Stomach smooth muscle (tissue), 2 donors: ENCODE data around the gene PRLHR.
"Not testable (repeated sequence)": the region's sequence is repeated elsewhere in the genome, so short reads cannot be mapped to it uniquely, and the experiment has no call there.

Experiments used
- H3K27ac ChIP-seq: one replicate; pipeline ENCODE4 v1.7.0; 2013; ENCODE audit warnings: mild to moderate bottlenecking, low read length, inconsistent platforms
- H3K27me3 ChIP-seq, 2 donors: one replicate each; pipeline ENCODE4 v1.7.0; 2013; ENCODE audit warnings: low read length in 2 of 2; ENCODE audit not compliant: insufficient read depth in 2 of 2, control insufficient read depth in 1 of 2
- H3K36me3 ChIP-seq, 2 donors: one replicate each; pipeline ENCODE4 v1.7.0; 2013; ENCODE audit warnings: low read length in 2 of 2; ENCODE audit not compliant: control insufficient read depth in 2 of 2, insufficient read depth in 2 of 2
- H3K4me1 ChIP-seq: one replicate; pipeline ENCODE4 v1.7.0; 2013; ENCODE audit warnings: low read length; ENCODE audit not compliant: control insufficient read depth, insufficient read depth
- H3K4me3 ChIP-seq, 2 donors: one replicate each; pipeline ENCODE4 v1.7.0; 2013; ENCODE audit warnings: low read length in 2 of 2
- H3K9ac ChIP-seq, 2 donors: one replicate each; pipeline ENCODE4 v1.7.0; 2013; ENCODE audit warnings: low read length in 2 of 2, mild to moderate bottlenecking in 1 of 2
- H3K9me3 ChIP-seq, 2 donors: one replicate each; pipeline ENCODE4 v1.7.0; 2013; ENCODE audit warnings: low read length in 2 of 2; ENCODE audit not compliant: control insufficient read depth in 2 of 2
- donor health status: healthy.
- donor health status: Pancreatic carcinoma.

The PRLHR gene

DNA sequence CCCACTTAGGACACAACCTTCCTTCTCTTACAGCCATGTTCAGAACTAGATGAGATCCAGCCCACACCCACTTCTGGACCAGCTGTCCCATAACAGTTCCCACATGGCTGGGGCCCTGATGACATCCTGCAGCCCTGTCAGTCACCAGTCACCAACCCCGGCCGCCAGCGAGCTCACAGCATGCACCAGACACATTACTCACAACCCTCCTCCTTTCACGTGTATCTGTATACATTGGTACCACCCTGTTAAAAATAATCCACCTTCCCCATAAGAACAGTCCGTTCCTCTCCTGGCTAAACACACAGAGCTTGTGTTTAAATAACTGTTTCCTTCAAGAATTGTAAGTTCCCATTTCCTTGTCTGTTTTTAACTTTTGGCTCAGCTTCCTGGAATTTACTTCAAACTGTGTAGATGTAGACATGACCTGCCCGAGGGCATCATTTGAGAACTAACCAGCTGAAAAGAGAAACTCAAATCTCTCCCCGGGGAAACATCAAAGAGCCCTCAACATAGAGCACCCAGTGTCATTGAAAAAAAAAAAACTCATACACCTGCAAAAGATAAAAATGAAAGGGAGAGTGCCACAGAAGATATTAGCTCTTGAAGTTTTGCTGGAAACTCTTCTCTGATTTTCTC is 26.0 kb upstream of the PRLHR start:
- H3K9me3 ChIP-seq, result no peaks in the 10 kb centered on the region
- H3K36me3 ChIP-seq, result no peaks in the 10 kb centered on the region
- H3K4me3 ChIP-seq, result no peak overlapping the region
- H3K27me3 ChIP-seq, result no peaks in the 10 kb centered on the region
- H3K27ac ChIP-seq, result no peak overlapping the region
- no peaks in the 10 kb centered on the region for H3K4me1 ChIP-seq
- H3K9ac ChIP-seq, result no peak overlapping the region

GRCh38 chr10:118613863-118614262 is 18.4 kb upstream of the PRLHR start:
- not testable (repeated sequence) for H3K9ac ChIP-seq, H3K36me3 ChIP-seq, H3K9me3 ChIP-seq, H3K27me3 ChIP-seq, H3K4me3 ChIP-seq, H3K27ac ChIP-seq, H3K4me1 ChIP-seq

DNA sequence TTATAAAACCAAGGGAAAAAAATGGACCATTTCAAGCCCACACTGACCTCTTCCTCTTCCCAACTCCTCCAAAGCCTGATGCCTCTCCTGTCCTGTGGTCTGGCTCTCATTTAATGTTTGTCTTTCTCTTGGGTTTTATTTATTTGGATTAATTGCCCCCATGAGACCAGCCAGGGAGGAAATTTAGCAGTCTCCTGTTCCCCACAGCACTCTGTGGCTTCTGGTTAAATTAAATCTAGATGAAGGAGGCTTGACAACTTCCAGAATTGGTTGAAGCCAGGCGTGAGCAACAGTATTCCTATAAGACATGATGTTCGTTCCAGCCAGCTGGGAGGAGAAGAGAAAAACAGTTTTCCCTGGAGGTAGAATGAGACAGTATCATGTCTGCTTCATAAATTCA is 15.1 kb upstream of the PRLHR start:
- no peak overlapping the region for H3K4me3 ChIP-seq
- peaks cover 4% of the 10 kb centered on the region for H3K4me1 ChIP-seq
- no peaks in the 10 kb centered on the region for H3K27me3 ChIP-seq
- H3K36me3 ChIP-seq, result no peaks in the 10 kb centered on the region
- H3K9me3 ChIP-seq, result peaks cover 0 to 7% of the 10 kb centered on the region in 2 donors
- no peak overlapping the region for H3K9ac ChIP-seq
- no peak overlapping the region for H3K27ac ChIP-seq

DNA sequence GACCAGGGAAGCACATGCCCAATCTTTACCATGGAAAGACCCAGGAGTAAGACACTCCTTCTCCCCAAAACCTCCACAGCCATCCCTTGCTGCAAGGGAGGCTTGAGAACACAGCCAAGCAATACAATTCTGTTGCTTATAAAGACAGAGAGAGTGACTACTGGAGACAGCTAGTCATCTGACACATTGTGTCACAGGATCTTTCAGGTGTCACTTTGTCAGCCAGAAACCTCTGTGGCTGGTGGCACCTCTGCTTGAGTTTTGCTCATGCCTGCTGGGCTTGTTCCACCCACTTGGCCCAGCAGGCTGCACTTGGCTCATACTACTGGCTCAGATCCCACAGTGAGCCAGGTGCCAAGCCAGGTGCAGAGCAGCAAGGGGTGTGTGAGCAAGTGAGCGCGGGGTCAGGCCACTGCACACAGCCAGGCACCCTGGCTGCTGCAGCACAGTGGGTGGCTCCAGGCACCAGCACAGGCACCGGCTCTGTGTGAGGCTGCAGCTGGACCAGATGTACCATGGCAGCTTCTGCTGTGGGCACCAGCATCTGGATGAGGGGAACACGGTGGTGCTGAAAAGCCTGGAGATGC is 12.4 kb upstream of the PRLHR start:
- no peak overlapping the region for H3K4me3 ChIP-seq
- H3K9ac ChIP-seq, result no peak overlapping the region
- H3K36me3 ChIP-seq, result no peaks in the 10 kb centered on the region
- no peaks in the 10 kb centered on the region for H3K27me3 ChIP-seq
- H3K27ac ChIP-seq, result no peak overlapping the region
- H3K9me3 ChIP-seq, result peaks cover 0 to 7% of the 10 kb centered on the region in 2 donors
- peaks cover 4% of the 10 kb centered on the region for H3K4me1 ChIP-seq

GRCh38 chr10:118605694-118606093 is 10.2 kb upstream of the PRLHR start:
- Histone ChIP-seq H3K36me3 (no peaks in the 10 kb centered on the region), H3K4me1 (no peaks in the 10 kb centered on the region), H3K9me3 (peaks cover 0 to 7% of the 10 kb centered on the region in 2 donors), H3K9ac (no peak overlapping the region), H3K27ac (no peak overlapping the region), H3K4me3 (no peak overlapping the region), H3K27me3 (no peaks in the 10 kb centered on the region)

DNA sequence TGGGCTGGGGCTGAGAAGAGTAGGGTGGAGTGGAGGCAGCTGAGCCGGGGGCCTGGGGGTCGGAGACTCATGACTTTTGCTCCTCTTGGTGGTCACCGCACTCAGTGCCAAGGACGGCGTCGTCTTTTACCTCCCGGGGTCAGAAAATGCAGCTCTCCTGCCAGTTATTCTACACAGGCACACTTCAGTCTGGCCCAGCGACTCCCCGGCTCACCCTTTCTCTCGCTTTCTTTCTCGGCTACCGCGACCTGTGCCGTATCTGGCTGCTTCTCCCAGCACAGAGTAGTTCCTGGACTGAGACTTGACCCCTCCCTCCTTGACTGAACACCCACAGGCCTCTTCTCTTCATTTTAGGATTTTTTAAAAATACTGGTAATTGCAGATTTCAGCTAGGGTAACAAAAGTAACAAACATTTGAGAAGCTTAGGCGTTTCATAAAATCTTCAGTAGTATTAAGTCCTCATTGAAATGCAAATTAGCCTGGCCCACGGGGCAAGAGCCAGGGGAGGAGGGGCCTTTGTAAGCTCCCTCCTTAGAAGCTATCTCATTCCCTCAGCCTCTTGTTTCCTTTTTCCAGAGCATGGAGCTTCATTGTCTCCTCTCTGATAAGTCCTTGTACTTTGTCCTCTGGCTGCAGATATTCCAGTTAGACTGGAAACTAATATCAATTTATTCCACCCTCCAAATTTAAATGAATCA is 1.1 kb upstream of the PRLHR start:
- H3K4me1 ChIP-seq, result peaks cover 3% of the 10 kb centered on the region
- peaks cover 37 to 44% of the 10 kb centered on the region in 2 donors for H3K27me3 ChIP-seq
- no peak overlapping the region for H3K9ac ChIP-seq
- H3K9me3 ChIP-seq, result peaks cover 0 to 3% of the 10 kb centered on the region in 2 donors
- no peak overlapping the region for H3K27ac ChIP-seq
- no peaks in the 10 kb centered on the region for H3K36me3 ChIP-seq
- no peak overlapping the region for H3K4me3 ChIP-seq

DNA sequence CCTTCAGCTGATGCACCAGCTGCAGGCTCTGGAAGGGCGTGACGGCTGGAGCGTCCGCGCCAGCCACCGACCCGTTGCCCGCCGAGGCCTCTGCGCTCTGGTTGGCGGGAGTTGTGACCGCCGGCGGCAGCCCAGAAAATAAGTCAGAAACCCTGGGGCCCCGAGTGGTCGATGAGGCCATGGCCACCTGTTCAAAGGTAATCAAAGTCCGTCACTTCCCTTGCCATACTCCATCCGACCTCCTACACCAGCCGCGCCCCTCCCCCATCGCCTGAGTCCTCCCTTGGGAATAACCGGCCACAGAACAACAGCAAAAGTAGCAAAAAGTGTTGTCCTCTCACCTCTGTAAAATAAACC is 406 bp downstream of the PRLHR start:
- no peak overlapping the region for H3K9ac ChIP-seq
- H3K27ac ChIP-seq, result no peak overlapping the region
- H3K4me3 ChIP-seq, result no peak overlapping the region
- H3K27me3 ChIP-seq, result peaks cover 34 to 44% of the 10 kb centered on the region in 2 donors
- H3K9me3 ChIP-seq, result peaks cover 0 to 3% of the 10 kb centered on the region in 2 donors
- no peaks in the 10 kb centered on the region for H3K36me3 ChIP-seq
- H3K4me1 ChIP-seq, result peaks cover 3% of the 10 kb centered on the region

- Histone ChIP-seq H3K9me3 (peaks cover 0 to 3% of the 10 kb centered on the region in 2 donors), H3K9ac (no peak overlapping the region), H3K27ac (no peak overlapping the region), H3K36me3 (no peaks in the 10 kb centered on the region), H3K4me3 (no peak overlapping the region), H3K27me3 (peaks cover 34 to 44% of the 10 kb centered on the region in 2 donors), H3K4me1 (peaks cover 3% of the 10 kb centered on the region)
These were observed 920 bp downstream of the PRLHR start for GRCh38 chr10:118594392-118595063.

DNA sequence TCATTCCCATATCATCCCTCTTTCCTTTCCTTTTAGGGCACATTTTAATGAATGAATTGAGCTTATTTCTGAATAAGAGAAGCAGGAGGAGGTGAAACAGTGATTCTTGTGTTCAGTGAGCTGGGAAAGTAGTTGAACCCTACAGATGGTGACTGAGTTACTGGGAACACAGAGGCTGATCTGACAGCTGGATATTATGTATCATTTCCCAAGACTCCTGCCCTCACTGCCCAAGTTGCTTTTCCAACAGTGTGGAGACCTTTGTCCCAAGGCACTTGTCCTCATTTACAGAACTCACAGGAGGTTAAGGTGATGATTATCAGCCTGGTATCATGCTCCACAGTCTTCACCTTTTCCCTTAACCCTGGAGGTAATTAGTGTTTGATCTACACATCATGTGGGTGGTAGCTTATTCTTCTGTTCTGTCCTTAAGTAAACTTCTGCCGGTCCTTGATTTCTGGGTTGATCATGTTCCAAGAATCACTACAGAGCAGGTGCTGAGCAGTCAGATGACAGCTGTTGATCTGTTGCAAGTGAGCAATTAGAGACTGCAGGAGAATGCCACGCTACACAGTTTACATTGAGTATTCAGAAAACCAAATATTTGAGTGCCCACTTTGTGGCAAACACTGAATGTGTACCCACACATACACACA is 2.6 kb downstream of the PRLHR start:
- no peak overlapping the region for H3K4me3 ChIP-seq
- H3K9me3 ChIP-seq, result peaks cover 0 to 3% of the 10 kb centered on the region in 2 donors
- H3K4me1 ChIP-seq, result peaks cover 3% of the 10 kb centered on the region
- H3K36me3 ChIP-seq, result no peaks in the 10 kb centered on the region
- H3K9ac ChIP-seq, result no peak overlapping the region
- peaks cover 34 to 44% of the 10 kb centered on the region in 2 donors for H3K27me3 ChIP-seq
- no peak overlapping the region for H3K27ac ChIP-seq

DNA sequence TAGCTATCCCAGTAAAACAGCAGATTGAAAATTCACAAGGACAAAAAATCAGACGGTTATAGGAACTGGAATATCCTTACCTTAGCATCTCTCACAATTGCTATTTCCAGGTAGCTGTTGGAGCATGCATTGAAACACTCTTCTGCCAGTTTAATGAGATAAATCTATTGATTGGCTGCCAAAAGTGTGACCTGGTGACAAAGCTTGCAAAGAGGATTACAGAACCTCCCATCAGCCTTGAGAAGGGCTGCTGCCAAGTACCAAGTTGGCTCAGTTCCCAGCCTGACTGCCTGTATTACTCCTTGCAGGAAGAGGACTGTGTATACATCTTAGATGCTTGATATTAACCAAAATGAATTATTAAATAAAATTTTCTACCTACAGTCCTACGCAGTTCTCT is 5.1 kb downstream of the PRLHR start:
- Histone ChIP-seq H3K27ac (no peak overlapping the region), H3K4me1 (no peaks in the 10 kb centered on the region), H3K36me3 (no peaks in the 10 kb centered on the region), H3K4me3 (no peak overlapping the region), H3K9me3 (peaks cover 0 to 3% of the 10 kb centered on the region in 2 donors), H3K27me3 (peaks cover 25 to 26% of the 10 kb centered on the region in 2 donors), H3K9ac (no peak overlapping the region)
